T-helper 2 cell treated with Interferon-gamma antibody and Interleukin-4, amounts not matched to agents 100 ng/mL and 5 ng/mL, for 36 hours (primary cell): Measurements from ENCODE around the gene SMIM35. TPM values are rescaled to one million over a fixed set of nuclear protein-coding genes. Genes with fewer than 3 reads are reported as not detected.
"Not testable (repeated sequence)": the region's sequence is repeated elsewhere in the genome, so short reads cannot be mapped to it uniquely, and the experiment has no call there.

ENCODE experiments used
- intact Hi-C: fragments of 100-400 bp; cut with micrococcal nuclease; formaldehyde crosslinking; loops from one replicate; pipeline ENCODE4 v1.15.1; 2023
- total RNA-seq: library from RNA; stranded (reverse); gene quantifications from 2 replicates; pipeline ENCODE4 v1.2.3, GENCODE V29; 2022

The SMIM35 gene
- total RNA-seq, 1 donor from 2014 or later, result 3.9 TPM

DNA sequence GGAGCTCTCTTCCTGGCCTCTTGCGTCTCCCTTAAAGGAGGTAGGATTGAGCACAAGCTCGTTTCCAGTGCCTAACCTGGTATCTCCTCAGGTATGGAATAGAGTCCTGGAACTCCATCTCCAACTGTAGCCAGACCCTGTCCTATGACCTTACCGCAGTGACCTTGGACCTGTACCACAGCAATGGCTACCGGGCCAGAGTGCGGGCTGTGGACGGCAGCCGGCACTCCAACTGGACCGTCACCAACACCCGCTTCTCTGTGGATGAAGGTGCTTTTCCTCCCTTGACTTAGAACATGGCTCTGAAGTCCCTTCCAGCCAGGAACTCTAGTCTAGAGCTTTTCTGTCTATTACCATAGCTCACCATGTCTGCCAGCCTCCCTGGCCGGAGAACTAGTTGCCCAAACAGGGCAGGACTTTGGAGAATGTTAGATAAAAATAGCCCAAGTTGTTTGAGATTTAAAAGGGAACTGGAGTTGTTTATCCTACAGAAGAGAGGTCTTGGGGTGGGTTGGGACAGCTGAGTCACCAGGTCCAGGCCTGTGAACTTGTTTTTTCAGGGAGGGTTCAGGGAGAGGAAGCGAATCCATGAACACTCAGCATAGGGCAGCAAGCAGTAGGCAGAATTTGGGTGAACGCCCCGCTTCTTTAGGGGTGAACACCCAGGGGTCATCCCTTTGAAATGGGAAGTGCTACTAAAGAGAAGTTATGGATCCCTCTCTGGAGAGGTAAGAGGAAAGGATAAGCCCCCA is 97.2 kb downstream of the SMIM35 start:
- intact Hi-C loops, result loop anchor here (5.0 kb wide), 1 partner anchor 147 kb away; no protein-coding TSS in a partner anchor

DNA sequence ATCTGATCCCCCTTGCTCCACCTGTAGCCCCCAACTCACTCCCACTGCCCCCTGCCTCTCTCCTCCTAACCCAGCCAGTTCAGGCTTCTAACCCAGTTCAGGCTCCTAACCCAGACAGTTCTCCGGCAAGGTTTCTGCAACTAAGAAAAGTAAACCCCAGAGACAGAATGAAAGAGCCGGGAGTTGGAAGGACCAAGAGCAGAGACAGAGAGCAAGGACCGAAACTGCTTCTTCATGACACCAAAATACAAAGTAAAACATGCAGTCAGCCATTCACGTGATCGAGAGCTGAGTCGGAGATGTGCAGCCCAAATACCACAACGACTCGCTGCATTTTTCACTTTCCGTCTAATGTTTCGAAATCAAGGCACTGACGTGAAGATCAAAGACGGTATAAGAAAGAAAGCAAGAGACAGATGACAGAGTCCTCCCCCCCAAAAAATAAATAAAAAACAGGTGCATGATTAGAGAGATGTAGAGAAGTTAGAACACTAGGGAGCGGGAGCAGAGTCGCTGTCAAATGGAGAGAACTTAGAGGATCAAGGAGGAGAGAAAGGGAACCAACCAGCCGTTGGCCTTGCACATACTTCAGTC is 99.7 kb downstream of the SMIM35 start:
- intact Hi-C loops, result loop anchor here (1.0 to 5.0 kb wide), 7 partner anchors 15 to 145 kb away; no protein-coding TSS in a partner anchor

DNA sequence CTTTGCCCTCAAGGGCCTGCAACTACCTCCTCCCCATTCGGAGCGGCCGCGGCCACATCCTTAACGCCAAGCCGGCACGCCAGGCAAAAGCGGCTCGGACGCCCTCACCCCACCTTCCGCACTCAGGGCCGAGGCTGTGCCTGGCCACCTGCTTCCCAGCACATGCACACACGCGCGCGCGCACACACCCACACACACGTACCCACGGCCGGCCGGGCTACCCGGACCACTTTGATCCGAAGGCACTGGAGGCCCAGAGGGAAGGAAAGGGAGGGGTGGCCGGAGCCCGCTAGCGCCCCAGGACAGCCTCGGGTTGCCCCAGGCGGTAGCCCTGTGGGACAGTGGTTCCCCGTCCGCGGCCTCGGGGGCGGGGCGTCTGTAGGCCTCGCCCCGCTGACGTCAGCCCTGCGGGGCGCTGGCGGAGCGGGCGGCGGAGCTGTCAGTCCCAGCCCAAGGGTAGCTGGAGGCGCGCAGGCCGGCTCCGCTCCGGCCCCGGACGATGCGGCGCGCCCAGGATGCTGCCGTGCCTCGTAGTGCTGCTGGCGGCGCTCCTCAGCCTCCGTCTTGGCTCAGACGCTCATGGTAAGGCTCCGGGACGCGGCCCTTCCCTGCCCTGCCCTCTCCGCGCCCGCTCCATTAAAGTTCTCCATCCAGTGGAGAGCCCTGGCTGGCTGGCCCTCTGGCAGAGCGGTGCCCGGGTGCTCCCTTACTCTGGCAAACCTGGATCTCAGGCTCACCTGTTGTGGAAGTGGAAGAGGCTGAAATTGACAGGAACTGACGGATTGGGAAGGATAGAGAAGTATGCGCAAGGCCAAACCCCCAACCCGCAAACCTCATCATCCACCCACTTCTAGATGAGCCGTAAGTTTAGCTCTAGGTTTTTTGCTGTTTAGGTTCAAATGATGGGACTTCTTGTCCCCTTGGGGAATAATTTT is 100.5 kb downstream of the SMIM35 start, which contains the start of gene IL10RA:
Gene IL10RA (plus strand): TSS at position 442 of the 935 bp plus-strand sequence. CDS start 74 bp downstream, at position 516.
- intact Hi-C loops, result loop anchor here (1.0 to 5.0 kb wide), 6 partner anchors 15 to 144 kb away; no protein-coding TSS in a partner anchor

DNA sequence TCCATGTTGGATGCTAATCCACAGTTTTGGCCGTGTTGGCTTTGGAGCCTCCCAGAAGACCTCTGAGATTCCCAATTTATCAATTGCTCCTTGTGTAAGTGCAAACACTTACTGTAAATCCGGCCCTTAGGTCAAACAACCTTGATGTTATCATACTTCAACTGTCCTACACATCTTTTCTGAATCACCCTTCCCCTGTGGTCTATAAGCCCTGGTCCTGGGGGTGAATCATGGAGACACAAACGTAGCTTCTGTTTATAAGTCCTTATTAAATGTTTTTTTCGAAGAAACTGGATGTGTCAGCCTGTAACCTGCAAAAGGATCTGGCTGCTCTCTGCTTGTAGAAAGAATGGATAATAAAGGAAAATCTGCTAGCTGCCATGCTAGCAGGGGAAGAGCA is 102.3 kb downstream of the SMIM35 start:
- intact Hi-C loops, result no loop called here

DNA sequence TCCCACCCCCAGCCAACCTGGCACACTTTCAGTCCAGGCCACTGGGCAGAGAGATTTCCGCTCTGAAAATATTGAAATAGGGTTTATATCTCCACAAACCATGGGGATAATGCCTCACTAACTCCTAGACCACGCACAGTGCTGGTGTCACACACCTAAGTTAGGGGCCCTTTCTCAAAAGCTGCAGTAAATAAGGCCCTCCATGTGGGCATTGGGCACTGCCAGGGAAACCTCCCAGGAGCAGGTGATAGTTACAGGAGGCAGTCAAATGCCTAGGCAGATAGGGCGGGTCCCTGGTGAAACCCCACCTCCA is 103.6 kb downstream of the SMIM35 start:
- intact Hi-C loops, result no loop called here

DNA sequence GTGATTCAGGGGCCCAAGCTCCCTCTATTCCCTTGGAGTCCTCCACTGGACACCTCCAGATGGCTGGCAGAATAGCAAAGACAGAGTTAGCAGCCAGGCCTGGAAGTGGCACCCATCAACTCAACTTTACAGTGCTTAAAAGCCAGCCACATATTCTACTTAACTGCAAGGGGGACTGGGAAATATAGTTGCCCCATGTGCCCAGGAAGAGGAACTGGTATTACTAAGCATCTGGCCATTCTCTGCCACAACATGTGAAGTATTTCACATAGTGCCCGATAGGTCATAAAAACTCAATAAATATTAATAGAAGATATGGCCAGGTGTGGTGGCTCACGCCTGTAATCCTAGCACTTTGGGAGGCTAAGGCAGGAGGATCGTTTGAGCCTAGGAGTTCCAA is 106.0 kb downstream of the SMIM35 start:
- intact Hi-C loops, result no loop called here

DNA sequence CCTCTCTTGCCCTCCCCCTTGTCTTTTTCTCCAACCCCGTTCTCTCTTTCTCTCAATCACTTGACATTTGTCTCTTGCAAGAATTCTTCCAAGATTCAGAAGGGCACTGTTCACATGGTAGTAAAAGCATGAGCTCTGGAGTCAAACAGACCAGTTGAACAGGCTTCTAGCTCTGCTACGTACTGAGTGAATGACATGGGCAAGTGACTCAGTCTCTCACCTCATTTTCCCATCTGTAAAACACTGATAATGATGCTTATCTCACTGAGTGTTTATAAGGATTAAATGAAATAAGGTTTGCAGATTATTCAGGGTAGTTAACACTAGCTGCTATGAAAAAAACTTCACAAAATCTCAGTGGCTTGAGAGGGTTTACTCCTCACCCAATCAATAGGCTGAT is 106.5 kb downstream of the SMIM35 start:
- intact Hi-C loops, result no loop called here

DNA sequence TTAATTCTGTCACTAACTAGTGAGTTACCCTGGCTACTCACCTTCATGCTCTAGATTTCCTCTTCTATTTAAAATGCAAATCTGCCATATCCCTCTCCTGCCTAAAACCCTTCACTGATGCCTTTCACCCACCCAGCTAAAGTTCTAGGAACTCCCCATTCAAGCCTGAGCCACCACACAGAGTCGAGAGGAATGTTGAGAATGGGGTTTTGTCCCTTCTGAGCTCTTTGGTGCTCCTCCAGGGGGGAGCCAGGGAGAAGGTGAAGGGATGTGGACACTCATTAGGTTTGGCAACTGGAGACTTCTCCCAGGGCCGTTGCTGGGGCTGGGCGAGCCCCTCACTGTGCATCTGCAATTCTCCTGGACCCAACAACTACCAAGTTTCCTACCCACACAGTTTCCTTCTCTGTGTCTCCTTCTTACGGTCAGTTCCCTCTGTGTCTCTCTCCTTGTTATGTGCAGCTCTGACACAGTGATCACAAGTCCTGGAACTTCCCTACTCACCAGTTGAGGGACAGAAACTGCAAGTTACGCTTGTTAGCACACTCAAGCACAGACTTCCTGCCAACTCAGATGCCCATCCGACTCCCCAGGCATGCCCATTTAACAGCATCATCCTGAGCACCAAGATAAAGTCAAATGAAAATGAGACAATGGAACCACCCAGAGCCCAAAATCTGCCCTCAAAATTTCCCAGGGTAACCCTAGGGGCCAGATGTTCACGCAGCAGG is 107.1 kb downstream of the SMIM35 start:
- intact Hi-C loops, result no loop called here

DNA sequence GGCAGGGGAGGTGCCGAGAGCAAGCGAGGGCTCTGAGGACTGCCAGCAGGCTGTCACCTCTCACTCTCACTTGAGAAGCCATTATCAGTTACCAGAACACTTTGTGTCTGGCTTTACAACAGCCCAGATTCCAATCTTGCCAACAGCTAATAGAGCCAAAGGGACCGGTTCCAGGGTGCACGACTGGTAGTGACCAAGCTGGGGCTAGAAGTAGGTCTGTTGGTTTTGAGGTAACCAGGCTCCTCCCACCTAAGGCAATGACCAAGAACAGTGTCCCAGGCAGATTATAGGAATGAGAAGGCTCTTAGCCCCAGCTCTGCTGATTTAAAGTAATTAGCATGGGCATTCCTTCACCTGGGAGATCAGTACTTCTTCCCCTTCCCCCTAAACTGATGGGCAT is 107.8 kb downstream of the SMIM35 start:
- intact Hi-C loops, result no loop called here

DNA sequence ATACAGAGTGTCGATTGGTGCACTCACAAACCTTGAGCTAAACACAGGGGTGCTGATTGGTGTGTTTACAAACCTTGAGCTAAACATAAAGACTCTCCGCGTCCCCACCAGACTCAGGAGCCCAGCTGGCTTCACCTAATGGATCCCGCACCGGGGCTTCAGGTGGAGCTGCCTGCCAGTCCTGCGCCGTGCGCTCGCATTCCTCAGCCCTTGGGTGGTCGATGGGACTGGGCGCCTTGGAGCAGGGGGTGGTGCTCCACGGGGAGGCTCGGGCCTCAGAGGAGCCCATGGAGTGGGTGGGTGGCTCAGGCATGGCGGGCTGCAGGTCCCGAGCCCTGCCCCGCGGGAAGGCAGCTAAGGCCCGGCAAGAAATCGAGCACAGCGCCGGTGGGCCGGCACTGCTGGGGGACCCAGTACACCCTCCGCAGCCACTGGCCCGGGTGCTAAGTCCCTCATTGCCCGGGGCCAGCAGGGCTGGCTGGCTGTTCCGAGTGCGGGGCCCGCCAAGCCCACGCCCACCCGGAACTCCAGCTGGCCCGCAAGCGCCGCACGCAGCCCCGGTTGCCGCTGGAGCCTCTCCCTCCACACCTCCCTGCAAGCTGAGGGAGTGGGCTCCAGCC is 108.4 kb downstream of the SMIM35 start:
- intact Hi-C loops, result not testable (repeated sequence)

DNA sequence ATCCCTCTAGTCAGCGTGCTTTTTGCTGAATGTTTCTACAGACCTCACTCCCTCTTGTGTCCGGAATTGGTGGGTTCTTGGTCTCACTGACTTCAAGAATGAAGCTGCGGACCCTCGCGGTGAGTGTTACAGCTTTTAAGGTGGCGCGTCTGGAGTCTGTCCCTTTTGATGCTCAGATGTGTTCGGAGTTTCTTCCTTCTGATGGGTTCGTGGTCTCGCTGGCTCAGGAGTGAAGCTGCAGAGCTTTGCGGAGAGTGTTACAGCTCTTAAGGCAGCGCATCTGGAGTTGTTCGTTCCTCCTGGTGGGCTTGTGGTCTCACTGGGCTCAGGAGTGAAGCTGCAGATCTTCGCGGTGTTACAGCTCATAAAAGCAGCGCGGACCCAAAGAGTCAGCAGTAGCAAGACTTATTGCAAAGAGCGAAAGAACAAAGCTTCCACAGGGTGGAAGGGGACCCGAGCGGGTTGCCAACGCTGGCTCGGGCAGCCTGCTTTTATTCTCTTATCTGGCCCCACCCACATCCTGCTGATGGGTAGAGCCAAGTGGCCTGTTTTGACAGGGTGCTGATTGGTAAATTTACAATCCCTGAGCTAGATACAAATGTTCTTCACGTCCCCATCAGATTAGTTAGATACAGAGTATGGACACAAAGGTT is 109.0 kb downstream of the SMIM35 start:
- intact Hi-C loops, result not testable (repeated sequence)

DNA sequence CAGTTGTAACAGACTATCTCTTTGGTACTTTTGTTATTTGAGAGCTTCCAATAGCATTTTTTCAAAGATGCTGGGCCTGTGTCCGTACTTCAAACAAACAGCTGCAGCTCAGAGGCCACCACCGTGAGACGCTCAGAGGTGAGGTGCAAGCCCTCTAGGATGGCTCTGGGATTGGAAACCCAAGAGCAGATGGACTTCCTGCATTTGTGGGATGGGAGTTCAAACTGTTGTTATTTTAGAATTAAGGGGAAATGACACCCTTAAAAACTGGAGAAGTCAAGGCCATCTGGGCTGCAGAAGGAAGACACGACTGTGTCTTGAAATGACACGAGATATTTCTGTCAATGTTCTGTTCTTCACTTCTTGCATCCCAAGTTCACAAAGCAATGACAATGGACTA is 109.7 kb downstream of the SMIM35 start:
- intact Hi-C loops, result no loop called here

DNA sequence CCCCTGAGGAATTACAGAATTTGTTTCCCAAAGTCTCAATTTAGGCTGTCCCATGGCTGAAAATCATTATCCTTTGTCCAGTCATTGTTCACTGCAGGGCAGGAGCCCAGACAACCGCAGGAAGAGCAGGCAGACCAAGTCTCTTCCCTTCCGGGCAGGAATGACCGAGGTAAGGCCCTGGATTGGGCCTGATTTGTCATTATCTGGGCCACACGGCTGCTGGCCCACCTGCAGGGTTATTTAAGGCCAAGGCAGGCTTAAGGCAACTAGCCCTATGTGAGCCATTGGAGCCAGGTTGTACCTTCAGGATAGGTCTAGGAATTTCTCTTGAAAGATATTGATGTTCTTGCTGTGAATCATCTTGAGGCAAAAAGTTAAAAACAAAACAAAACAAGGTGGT is 110.3 kb downstream of the SMIM35 start:
- intact Hi-C loops, result no loop called here

DNA sequence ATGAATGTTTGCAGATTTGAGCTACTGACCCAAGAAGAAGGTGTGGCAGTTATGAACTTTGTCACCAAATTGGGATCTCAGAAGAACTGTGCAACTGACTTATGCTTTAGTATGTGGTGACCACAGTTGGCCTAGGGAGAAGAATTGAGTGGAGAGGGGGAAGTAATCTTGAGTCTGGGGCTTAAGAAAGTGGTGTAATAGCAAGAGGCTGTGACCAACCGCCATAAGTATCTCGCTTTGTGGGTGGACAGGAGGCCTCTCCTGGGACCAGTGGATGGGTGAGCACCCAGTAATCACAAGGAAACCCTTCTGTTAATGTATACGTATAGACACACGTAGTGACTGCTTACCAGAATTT is 113.3 kb downstream of the SMIM35 start:
- intact Hi-C loops, result no loop called here

DNA sequence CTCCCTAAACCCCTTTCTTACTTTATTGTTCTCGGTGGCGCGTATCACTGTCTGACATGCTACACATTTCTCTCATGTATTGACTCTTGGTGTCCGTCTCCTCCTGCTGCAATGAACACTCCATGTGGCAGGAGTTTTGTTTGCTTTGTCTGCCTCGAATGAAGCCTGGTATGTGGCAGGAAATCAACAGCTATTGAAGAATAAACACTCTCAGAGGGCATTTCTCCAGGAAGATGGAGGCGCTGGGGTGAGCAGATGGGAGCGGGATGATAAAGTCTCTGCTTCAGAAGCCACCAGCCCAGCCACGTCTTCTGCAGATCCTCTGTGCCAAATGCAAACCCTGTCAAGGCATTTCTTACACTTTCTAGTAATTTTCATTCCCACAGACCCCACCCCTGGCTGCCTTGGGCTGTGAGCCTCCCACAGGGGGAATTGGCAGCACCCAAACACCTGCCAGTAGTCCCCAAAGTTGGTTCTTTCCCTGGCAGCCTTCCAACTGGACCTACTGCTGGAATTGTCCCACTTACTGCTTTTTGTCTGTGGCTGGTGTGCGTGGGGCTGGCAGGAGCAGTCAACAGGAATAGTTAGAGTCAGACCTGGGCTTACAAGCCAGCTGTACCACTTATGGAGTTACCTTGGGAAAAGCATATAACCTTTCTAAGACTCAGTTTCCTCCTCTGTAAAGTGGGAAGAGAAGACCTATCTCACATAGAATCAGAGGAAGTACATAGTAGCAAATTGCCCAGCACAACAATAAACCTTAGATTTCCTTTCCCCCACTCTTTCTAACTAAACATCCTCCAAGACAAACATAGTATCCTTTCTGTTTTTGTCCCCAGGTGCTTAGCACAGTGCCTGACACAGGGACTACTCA is 113.9 kb downstream of the SMIM35 start:
- intact Hi-C loops, result no loop called here

DNA sequence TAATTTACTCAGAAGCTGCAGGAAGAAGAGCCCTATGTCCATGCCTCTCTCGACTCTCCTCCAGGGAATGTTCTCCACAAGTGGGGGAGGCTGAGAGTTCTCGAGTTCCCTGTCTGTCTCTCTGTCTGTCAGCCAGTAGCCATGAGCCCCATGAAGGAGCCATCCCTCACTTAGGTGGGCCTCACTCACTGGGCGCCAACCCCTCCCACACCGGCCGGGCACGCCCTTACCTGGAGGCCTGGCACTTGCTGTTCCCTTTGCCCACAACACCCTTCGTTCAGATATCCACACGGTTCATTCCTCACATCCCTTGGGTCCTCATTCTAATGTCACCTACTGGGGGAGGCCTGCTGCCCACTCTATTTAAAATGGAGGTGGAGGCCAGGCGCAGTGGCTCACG is 114.7 kb downstream of the SMIM35 start:
- intact Hi-C loops, result no loop called here

DNA sequence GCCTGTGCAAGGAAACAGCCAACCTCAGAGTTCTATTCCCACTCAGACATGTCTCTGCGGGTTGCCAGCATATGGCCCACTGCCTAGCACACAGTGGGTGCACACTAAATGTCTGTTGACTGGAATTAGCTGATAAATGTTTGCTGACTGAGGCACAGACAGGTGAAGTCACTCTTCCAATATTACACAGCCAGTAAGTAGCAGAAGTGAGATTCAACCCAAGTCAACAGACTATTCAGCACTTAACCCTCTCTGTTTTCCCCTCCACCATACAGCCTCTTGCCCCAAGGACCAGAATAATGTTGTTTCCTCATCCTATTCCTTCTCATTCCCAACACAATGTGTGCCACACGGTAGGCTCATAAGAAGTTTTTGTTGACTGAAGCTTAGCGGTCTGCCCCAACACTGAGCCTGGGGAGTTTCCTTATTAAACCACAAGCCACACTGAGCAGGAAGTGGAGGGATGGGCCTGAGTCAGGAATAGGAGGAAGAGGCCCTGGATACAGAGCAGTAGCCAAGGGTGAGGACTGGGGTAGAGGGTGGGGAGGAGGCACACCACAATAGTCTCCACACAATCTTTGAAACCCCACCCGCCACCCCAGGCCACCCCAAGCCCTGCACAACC is 116.3 kb downstream of the SMIM35 start:
- intact Hi-C loops, result loop anchor here (2.0 kb wide), 2 partner anchors 16 to 18 kb away; partner anchors contain the start of gene IL10RA

DNA sequence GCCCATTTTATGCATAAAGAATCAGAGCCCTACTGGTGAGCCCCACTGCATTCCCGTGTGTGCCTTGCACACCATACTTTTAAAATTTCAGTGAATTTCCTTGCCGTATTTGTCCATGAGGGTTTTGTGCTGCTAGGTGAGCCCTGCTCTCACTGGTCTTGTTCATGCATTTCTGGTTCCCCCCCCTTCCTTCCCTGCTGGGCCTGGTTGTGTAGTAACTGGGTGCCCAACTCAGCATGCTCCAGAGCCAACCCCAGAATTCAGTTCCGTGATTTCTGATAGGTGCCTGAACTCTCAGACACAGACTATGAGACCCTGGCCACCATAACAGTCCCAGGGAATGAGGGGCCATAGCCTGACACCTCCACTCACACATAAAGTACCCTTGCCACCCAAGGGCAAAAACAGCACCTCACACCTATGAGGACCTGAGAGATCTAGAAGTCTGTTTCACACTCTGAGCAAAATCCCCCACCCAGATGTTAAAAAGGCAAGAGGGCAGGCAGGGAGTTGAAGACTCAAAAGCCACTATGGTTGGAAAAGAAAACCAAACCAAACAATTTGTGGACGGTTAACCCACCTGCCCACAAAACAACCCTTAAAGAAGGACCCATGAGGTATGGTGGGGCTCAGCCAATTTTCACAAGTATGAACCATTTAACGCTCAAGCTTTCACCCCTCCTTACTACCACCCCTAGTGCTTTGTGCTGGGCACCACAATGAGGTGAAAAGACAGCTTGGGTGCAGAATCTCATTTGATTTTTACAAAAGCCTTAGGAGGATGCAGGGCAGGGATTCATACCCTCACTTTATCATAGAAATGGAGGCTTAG is 117.4 kb downstream of the SMIM35 start:
- intact Hi-C loops, result no loop called here
